GM19193 (cell line): ENCODE data around the gene KIF12.

Experiments
- POLR2A ChIP-seq: IDR thresholded peaks from 4 replicates; pipeline ENCODE4 v1.6.1; 2011; ENCODE audit not compliant: insufficient read depth, insufficient read length; ENCODE audit errors: extremely low read depth

KIF12 gene

GRCh38 chr9:114084282-114085073 lies 14.6 kb downstream of the KIF12 start:
- TF ChIP-seq POLR2A, result no peak

GRCh38 chr9:114083666-114084065 lies 15.4 kb downstream of the KIF12 start:
- no peak for TF ChIP-seq POLR2A

- no peak for TF ChIP-seq POLR2A
Measured at GRCh38 chr9:114082017-114082762, 16.9 kb downstream of the KIF12 start.

- no peak for TF ChIP-seq POLR2A
Measured at GRCh38 chr9:114081441-114082016, 17.6 kb downstream of the KIF12 start.

GRCh38 chr9:114080773-114081440 lies 18.2 kb downstream of the KIF12 start:
- TF ChIP-seq POLR2A, result no peak

GRCh38 chr9:114080195-114080772 lies 18.8 kb downstream of the KIF12 start:
- TF ChIP-seq POLR2A, result no peak

GRCh38 chr9:114078781-114079156 lies 20.3 kb downstream of the KIF12 start:
- no peak for TF ChIP-seq POLR2A

GRCh38 chr9:114078021-114078780 lies 20.9 kb downstream of the KIF12 start, which contains the start of gene AMBP:
TSS of gene AMBP (minus strand) at chr9:114078300. CDS start at chr9:114078209, 91 bp downstream.
- TF ChIP-seq POLR2A, result no peak

- TF ChIP-seq POLR2A, result no peak
Measured at GRCh38 chr9:114077162-114077837, 21.8 kb downstream of the KIF12 start.

- no peak for TF ChIP-seq POLR2A
Measured at GRCh38 chr9:114076237-114077161, 22.6 kb downstream of the KIF12 start.

- no peak for TF ChIP-seq POLR2A
Measured at GRCh38 chr9:114075602-114076001, 23.5 kb downstream of the KIF12 start.
